Lung (tissue), 12 donors: ENCODE data around the gene PAXX. TPM values are rescaled to one million over a fixed set of nuclear protein-coding genes. Genes with fewer than 3 reads are reported as not detected.

Source experiments
- ATAC-seq: fragments of 200-7000 bp; cut with Tn5 transposase; one replicate; pipeline ENCODE4 v1.9.1; 2020; ENCODE audit warnings: moderate number of reproducible peaks; ENCODE audit not compliant: insufficient read depth, low FRiP score
- DNase-seq, 3 donors: peaks; one replicate each; pipeline ENCODE4 v3.0.0-alpha.2; 2013 to 2017
- H3K27ac ChIP-seq, 2 donors: one replicate each; pipeline ENCODE4 v1.5.1; 2013; ENCODE audit warnings: mild to moderate bottlenecking in 2 of 2, moderate library complexity in 2 of 2, control low read depth in 1 of 2, inconsistent platforms in 1 of 2, low read depth in 1 of 2, low read length in 1 of 2
- H3K27me3 ChIP-seq, 3 donors: one replicate each; pipeline ENCODE4 v1.5.1; 2013; ENCODE audit warnings: low read length in 2 of 3; ENCODE audit not compliant: control insufficient read depth in 3 of 3, insufficient read depth in 3 of 3
- H3K36me3 ChIP-seq, 4 donors: one replicate each; pipeline ENCODE4 v1.5.1; 2013; ENCODE audit warnings: low read length in 4 of 4, mild to moderate bottlenecking in 1 of 4, moderate library complexity in 1 of 4; ENCODE audit not compliant: control insufficient read depth in 4 of 4, insufficient read depth in 4 of 4
- H3K4me1 ChIP-seq, 5 donors: one replicate each; pipeline ENCODE4 v1.5.1; 2013; ENCODE audit warnings: low read length in 5 of 5, mild to moderate bottlenecking in 2 of 5, moderate library complexity in 1 of 5; ENCODE audit not compliant: control insufficient read depth in 5 of 5, insufficient read depth in 5 of 5
- H3K4me3 ChIP-seq: one replicate; pipeline ENCODE4 v1.5.1; 2013; ENCODE audit warnings: mild to moderate bottlenecking, control low read depth, moderate library complexity
- H3K9ac ChIP-seq, 2 donors: one replicate each; pipeline ENCODE4 v1.5.1; 2013; ENCODE audit warnings: low read length in 2 of 2, control low read depth in 1 of 2; ENCODE audit not compliant: insufficient read depth in 1 of 2
- H3K9me3 ChIP-seq, 4 donors: one replicate each; pipeline ENCODE4 v1.5.1; 2013; ENCODE audit warnings: low read length in 3 of 4, mild to moderate bottlenecking in 1 of 4, moderate library complexity in 1 of 4; ENCODE audit not compliant: control insufficient read depth in 4 of 4, insufficient read depth in 3 of 4
- CTCF ChIP-seq: IDR thresholded peaks from 2 replicates; pipeline ENCODE4 v1.5.1; 2012; ENCODE audit warnings: mild to moderate bottlenecking; ENCODE audit errors: control extremely low read depth, extremely low read depth
- WGBS, 2 donors: extraction: QIAGEN DNeasy Blood & Tissue Kit; methylation state at CpG; one replicate each; pipeline ENCODE4 v1.1.7; 2013; 5-methylcytosine and 5-hydroxymethylcytosine counted together
- polyA plus RNA-seq, 2 donors: library from polyadenylated mRNA; stranded (reverse); fragments of 200-250 nt; gene quantifications; one replicate each; pipeline ENCODE4 v1.2.1, GENCODE V29; 2013
- total RNA-seq, 2 donors: library from RNA; depleted of rRNA in 1 of 2; stranded (reverse); fragments of >200 nt in 1 of 2; gene quantifications; one replicate each; pipeline ENCODE4 v1.2.1, GENCODE V29; 2014 to 2021
- donor health status: control.
- donor health status: control.
- donor health status: Bipolar disorder and iron deficiency.
- donor health status: healthy.
- donor health status: DM: yes; HTN: yes; CAD: no.

Gene PAXX
- total and polyA plus RNA-seq, 4 donors: 16.6 to 172 (median 59.4) TPM

- no peak for ATAC-seq
- H3K9me3 ChIP-seq: peaks cover 0 to 5% (median 0%) of the 10 kb centered on the region in 4 donors
- no peaks in the 10 kb centered on the region for H3K36me3 ChIP-seq
- H3K4me1 ChIP-seq: peaks cover 0 to 29% (median 11%) of the 10 kb centered on the region in 5 donors
- H3K27ac ChIP-seq: peak overlapping the region in 1 of 2 donors; percentile 37
- TF ChIP-seq CTCF: no peak
- 59 to 60% methylated on average over 28 to 41 of the region's 41 CpGs for WGBS, 2 donors
- H3K27me3 ChIP-seq: peaks cover 4 to 6% (median 4%) of the 10 kb centered on the region in 3 donors
- H3K9ac ChIP-seq: no peak overlapping the region
- DNase-seq: no peak
- H3K4me3 ChIP-seq: no peak overlapping the region
Observed at GRCh38 chr9:136978865-136979544, 13.2 kb upstream of the PAXX start.

- H3K27me3 ChIP-seq: peaks cover 5 to 16% (median 9%) of the 10 kb centered on the region in 3 donors
- no peaks in the 10 kb centered on the region for H3K36me3 ChIP-seq
- no peak for ATAC-seq
- peaks cover 0 to 5% (median 0%) of the 10 kb centered on the region in 4 donors for H3K9me3 ChIP-seq
- no peak for DNase-seq
- H3K4me1 ChIP-seq: peaks cover 0 to 27% (median 11%) of the 10 kb centered on the region in 5 donors
- peak overlapping the region in 1 of 2 donors; percentile 58 for H3K27ac ChIP-seq
- no peak overlapping the region for H3K9ac ChIP-seq
- 89 to 91% methylated on average over 26 of the region's 26 CpGs for WGBS, 2 donors
- TF ChIP-seq CTCF: no peak
- H3K4me3 ChIP-seq: no peak overlapping the region
Observed at GRCh38 chr9:136979769-136980587, 12.2 kb upstream of the PAXX start.

DNA sequence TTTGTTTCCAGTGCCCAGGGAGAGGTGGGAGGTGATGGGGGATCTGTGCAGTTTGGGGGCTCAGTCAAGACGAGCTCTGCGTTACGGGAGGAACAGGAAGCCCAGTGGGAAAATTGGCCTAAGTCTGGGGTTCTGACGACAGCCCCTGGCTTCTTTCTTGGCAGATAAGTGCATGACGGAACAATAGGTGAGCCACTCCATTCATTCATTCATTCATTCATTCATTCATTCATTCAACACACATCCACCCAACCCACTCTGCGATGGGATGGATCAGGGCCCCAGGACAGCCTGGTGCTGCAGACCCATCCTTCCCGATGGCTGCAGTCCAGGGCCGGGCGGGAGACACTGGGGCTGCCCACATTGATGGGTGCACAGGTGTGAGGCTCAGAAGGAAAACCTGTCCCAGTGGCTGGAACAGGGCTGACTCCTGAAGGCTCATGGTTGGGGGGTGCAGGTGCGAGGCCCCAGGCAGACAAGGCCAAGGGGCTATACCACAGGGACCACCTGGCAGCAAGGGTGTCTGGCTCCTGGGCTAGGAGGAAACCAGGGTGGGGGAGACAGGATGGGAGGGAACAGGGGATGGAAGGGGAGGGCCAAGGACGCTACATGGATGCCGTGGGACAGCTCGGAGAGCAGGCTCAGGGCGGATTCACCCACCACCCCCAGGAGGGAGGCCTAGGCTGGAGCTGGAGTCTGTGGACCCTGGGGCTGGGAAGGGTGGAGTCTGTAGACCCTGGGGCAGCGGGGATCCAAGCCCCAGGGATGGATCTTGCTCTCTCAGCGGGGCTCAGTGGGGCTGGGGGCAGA lies 11.3 kb upstream of the PAXX start:
- H3K4me3 ChIP-seq: no peak overlapping the region
- 83 to 89% methylated on average over 16 of the region's 16 CpGs for WGBS, 2 donors
- ATAC-seq (no peak), DNase-seq (no peak)
- H3K36me3 ChIP-seq: no peaks in the 10 kb centered on the region
- peaks cover 5 to 22% (median 9%) of the 10 kb centered on the region in 3 donors for H3K27me3 ChIP-seq
- no peak for TF ChIP-seq CTCF
- peaks cover 0 to 5% (median 0%) of the 10 kb centered on the region in 4 donors for H3K9me3 ChIP-seq
- H3K9ac ChIP-seq: no peak overlapping the region
- H3K4me1 ChIP-seq: peaks cover 0 to 24% (median 11%) of the 10 kb centered on the region in 5 donors
- peak overlapping the region; percentile 49 to 83 for H3K27ac ChIP-seq
